Inflammatory macrophage treated with lipopolysaccharide for 4 hours (primary cell): ENCODE results near the gene GRK3.
"Not testable (repeated sequence)": the region's sequence is repeated elsewhere in the genome, so short reads cannot be mapped to it uniquely, and the experiment has no call there.

Experiments
- DNase-seq: peaks from one replicate; pipeline ENCODE4 v3.0.0-alpha.2; 2020

Gene GRK3

DNA sequence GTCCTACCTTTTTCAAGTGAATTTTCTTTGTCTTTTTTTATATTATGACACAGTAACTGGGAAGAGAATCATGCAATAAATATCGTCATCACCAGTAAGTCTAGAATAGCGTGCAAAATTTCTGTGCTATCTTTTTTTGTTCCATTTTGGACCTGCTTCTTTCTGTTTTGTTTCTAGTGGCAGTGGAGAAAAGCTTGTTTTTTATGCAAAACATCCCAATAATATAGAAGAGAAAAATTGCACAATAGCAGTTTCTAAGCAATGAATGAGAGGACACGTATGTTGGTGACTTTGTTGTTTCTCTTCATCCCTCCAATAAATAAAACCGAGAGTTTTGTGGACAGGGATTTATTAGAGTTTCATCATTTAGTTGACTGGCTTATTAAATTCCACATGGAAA lies 10.3 kb downstream of the GRK3 start:
- DNase-seq: peak; percentile 58

DNA sequence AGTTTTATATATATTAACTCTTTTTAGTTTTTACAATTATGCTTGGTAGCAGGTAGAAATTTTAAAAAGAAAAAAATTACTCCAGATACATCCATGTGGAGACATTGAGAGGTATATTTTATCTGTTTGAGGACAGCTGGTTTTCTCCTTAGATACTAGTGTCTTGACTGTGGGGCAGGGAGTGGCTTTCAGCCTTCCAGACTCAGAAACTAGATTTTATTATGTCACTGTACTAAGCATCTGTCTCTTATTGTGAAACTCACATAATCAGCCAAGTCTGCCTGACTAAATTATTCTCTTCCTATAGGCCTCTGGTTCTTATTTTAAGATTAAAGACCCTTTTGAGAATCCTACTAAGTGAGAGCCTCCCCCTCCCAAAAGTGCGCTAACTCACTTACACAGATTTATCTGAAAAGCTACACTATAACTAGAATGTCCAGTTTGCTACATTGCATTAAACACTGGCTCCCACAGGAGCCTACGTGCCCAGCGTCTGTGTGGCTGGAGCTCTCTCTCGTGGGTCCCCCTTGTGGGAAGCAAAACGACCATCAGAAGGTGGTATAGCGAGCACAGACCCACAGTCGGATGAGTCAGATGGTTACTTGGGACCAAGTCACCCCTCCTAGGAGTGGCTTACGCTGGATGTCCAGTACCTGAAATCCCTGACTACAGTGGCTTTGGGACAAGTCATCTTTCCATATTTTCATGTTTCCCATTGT lies 11.4 kb downstream of the GRK3 start:
- peak; percentile 33 for DNase-seq

DNA sequence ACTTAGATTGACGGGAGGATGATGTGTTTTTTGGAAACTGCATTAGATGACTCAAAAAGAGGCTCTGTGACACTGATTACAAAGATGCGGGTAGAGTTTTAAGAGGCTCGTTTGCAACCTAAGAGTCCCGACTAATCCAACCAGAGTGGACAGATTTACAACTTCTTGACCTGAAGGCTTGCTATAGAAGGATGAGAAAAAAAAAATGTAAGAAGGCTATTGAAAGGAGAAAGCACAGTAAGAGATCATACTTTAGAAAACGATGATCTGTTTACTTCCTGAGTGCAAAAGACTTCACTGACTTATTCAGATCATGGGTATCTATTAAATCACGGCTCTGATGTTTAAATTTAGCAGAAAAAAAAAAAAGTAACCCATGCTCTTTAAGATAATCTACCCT lies 17.0 kb downstream of the GRK3 start:
- not testable (repeated sequence) for DNase-seq

GRCh38 chr22:25582946-25583345 lies 18.5 kb downstream of the GRK3 start:
- DNase-seq: no peak

DNA sequence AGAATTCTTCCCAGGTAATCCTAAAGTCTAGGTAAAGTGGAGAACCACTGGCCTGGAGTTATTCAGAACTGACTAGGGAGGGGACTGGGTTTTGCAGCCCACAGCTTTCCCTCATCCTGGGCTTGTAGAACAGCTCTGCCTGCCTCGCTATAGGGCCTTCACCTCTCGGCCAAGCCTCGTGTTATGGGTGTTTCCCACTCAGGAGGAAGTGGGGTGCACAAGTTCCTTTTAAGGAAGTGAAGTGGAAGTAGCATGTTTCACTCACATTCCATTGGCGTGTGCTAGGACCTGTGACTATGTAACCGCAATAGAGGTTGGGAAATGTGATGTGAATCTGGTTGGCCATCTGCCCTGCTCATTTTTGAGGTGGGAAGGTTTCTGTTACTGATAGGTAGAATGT lies 20.5 kb downstream of the GRK3 start:
- peak; percentile 72 for DNase-seq

- not testable (repeated sequence) for DNase-seq
These were observed 25.2 kb downstream of the GRK3 start for GRCh38 chr22:25589664-25590063.

DNA sequence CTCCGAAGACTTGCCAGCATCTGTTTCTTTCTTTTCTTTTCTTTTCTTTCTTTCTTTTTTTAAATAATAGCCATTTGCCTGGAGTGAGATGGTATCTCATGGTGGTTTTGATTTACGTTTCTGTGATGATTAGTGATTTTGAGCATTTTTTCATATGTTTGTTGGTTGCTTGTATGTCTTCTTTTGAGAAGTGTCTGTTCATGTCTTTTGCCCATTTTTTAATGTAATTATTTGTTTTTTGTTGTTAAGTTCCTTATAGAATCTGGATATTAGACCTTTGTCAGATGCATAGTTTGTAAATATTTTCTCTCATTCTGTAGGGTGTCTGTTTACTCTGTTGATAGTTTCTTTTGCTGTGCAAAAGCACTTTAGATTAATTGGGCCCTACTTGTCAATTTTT lies 28.8 kb downstream of the GRK3 start:
- DNase-seq: not testable (repeated sequence)

DNA sequence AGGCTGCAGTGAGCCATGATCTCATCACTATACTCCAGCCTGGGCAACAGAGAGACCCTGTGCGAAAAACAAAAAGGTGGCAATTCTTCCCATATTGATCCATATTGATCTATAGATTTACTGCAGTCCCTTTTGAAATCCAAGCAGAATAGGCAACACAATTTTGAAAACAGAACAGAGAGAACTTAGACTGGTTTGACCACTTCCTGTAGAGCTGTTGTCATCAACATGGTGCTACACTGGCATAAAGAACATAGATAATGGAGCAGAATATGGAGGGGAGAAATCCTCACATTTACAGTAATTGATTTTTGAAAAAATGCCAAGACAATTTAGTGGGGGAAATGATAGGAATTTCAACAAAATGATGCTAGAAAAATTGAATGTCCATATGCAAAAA lies 34.1 kb downstream of the GRK3 start:
- DNase-seq: no peak

DNA sequence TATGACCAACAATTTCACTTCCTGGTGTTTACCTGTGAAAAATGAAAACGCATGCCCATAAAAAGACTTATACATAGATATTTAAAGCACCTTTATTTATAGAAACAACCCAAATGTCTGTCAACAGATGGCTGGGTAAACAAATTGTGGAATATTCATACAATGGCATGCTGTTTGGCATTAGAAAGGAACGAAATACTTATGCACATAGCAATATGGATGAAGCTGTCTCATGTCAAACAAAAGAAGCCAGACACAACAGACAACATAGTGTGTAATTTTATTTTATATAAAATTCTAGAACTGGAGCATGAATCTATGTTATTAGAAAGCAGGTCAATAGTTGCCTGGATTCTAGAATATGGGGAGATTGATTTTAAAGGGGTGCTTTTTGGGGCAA lies 38.0 kb downstream of the GRK3 start:
- DNase-seq: no peak

DNA sequence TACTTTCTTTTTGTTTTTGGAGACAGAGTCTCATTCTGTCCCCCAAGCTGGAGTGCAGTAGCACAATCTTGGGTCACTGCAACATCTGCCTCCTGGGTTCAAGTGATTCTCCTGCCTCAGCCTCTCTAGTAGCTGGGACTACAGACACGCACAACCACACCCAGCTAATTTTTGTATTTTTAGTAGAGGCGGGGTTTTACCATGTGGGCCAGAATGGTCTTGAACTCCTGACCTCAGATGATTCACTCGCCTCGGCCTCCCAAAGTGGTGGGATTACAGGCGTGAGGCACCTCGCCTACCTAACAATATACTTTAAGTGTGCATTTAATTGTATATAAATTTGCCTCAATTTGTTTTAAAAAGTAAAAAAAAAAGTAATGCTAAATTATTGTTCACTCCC lies 38.4 kb downstream of the GRK3 start:
- DNase-seq: no peak

- DNase-seq: not testable (repeated sequence)
These were observed 40.7 kb downstream of the GRK3 start for GRCh38 chr22:25605146-25605545.

GRCh38 chr22:25605565-25605964 lies 41.1 kb downstream of the GRK3 start:
- DNase-seq: not testable (repeated sequence)

GRCh38 chr22:25611284-25611683 lies 46.8 kb downstream of the GRK3 start:
- DNase-seq: not testable (repeated sequence)

DNA sequence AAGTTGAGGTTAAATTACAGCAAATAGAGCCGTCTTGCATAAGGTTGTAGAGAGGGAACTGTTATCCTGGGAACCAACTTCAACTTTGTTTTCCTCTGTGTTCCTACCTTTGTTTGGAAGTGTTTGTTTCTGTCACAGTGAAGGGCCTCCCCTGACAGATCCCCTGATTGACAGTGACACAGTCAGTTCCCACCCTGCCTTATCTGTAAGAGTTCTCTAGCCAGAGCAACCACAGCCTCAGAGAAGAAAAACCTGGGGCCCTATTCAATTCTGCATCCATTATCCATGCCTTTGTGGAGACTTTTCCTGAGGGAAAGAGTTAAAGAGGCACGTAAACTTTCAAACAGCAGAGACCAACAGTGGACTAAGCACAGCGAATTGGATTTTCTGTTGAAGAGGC lies 48.7 kb downstream of the GRK3 start:
- not testable (repeated sequence) for DNase-seq

DNA sequence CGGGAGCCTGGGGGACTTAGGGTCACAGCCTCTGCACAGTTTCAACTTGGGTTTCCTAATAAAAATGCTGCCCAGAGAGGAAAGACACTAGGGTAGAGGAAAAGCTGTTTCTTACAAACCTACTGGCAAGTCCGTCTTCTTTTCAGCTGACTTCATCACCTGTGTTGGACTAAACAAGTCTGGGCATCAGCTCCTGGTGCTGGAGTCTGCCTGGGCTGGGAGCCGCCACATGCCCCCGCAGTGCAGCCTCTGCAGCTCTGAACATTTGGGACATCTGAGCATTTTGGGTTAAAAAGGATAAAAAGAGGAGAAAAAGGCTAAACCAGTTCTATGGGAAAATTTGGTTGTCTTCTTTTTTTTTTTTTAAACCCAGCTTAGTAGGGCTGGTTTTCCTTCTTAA lies 49.1 kb downstream of the GRK3 start:
- DNase-seq: not testable (repeated sequence)

- DNase-seq: not testable (repeated sequence)
These were observed 50.3 kb downstream of the GRK3 start for GRCh38 chr22:25614791-25615190.

DNA sequence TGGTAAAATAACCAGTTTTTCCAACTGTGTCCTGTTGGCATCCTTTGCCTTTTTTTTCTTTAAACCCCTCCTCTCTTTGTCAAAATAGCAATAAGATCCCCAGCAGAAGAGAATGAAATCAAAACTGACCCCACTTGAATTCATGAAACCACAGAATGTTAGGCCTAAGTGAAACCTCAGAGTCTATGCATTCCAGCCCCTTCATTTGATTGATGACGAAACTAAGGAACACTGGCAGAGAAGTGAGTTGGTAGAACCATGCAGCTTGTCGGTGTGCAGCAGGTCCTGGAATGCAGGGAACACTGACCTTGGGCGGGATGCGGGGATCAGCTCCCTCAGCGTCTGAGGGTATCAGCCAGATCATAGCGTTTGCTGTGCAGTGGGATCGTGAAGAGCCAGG lies 57.5 kb downstream of the GRK3 start:
- no peak for DNase-seq

DNA sequence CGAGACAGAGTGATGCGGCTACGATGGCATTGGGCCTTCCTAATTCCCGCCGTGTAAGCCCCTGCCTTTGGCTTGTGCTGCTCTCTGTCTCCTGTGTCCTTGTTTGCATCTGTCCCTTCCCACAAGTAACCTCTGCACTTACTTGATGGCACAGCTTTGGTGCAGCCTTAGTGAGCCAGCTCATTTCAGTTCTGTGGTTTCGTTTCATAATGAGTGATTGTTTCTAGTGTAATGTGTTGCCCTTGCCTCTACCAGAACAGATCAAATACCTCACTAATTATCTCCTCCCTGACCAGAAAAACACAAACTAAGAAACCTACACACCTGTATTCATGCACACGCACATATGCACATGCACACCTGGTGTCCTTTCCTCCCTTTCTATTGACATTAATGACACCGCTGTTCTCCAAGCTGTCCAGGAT lies 58.8 kb downstream of the GRK3 start:
- no peak for DNase-seq

DNA sequence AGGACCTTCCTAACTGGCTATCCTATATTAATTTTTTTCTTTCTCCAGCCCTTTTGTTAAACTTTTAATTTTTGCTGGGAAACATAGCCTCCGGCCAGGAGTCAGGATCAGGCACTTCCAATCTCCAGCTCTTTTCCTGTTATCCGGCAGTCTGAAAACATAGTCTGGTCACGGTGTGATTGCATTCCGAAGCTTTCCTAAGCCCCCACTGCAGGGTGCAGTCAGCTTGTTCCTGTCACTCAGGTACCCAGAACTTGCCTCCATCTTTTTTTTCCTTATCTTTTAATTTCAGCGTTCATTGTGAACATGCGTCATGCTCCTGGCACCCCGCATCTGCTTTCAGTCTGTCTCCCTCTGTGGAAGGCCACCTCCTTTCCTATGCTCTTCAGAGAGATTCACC lies 59.4 kb downstream of the GRK3 start:
- DNase-seq: no peak

GRCh38 chr22:25624476-25624875 lies 60.0 kb downstream of the GRK3 start:
- no peak for DNase-seq

DNA sequence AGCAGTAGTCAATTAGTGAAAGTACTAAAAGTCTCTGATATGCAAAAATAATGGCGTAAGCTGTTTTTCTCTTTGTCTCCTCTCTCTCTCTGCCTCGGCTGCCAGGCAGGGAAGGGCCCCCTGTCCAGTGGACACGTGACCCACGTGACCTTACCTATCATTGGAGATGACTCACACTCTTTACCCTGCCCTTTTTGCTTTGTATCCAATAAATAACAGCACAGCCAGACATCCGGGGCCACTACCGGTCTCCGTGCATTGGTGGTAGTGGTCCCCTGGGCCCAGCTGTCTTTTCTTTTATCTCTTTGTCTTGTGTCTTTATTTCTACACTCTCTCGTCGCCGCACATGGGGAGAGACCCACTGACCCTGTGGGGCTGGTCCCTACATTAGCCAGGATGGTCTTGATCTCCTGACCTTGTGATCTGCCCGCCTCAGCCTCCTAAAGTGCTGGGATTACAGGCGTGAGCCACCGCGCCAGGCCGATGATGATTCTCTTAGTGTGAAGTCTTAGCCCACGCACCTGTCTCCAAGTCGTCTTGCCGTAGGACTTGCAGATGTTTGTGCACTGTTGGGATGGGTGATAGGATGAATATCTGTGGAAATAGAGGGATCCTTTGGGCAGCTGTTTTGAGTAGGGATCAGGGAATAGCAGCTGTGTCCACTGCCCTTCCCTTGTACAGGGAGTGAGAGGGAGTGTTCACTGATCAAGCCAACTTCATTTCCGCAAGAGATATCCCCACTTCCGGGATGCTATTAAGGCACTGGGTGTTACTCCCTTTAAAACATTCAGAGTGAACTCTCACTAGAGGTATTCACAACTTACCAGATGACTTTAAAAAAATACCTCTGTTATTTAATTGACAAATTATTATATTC lies 61.5 kb downstream of the GRK3 start:
- not testable (repeated sequence) for DNase-seq

DNA sequence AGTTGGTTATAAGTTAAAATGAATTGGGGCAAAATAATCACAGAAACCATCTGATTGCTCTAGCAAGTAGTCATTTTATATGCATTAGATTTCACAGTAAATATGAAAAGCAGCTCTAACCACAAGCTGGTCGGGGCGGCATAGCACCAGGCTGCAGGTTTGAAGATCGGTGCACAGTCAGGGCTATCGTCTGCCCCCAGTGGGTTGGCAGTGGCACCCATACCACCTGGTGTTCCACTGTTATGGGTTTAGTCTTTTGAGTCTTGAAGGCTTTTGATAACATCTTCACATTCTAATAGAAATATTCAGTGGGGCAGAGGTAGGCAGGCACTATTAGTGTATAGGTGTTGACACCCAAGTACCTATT lies 62.1 kb downstream of the GRK3 start:
- DNase-seq: no peak

GRCh38 chr22:25627271-25627852 lies 62.9 kb downstream of the GRK3 start:
- peak; percentile 67 for DNase-seq

- DNase-seq: no peak
These were observed 64.0 kb downstream of the GRK3 start for GRCh38 chr22:25628494-25628893.
